Activated naive CD8-positive, alpha-beta T cell treated with anti-CD3 and anti-CD28 coated beads, Interleukin-2, amount 50 U/mL, for 16 hours (primary cell): ENCODE data around the gene PRSS12.
"Not testable (repeated sequence)": the region's sequence is repeated elsewhere in the genome, so short reads cannot be mapped to it uniquely, and the experiment has no call there.

Experiments used
- DNase-seq: peaks from one replicate; pipeline ENCODE4 v3.0.0-alpha.2; 2020; ENCODE audit warnings: low read depth, low spot score

PRSS12 gene

DNA sequence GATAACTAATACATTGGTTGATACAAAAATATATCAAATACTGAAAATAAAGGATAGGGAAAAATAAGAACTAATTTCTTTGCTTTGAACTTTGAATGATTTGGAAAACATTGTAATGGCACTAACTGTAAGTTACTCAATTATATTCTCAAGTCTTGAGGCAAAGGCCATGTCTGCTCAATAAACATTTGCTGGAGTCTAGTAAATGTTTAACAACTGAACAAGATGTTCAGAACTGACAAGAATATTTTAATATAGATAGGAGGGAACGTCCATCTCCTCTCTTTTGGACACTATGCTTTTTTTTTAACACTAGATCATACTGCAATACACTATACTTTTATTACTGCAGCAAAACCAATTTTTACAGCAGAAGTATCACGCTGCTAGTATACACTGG is 76.2 kb downstream of the PRSS12 start:
- DNase-seq, result no peak

DNA sequence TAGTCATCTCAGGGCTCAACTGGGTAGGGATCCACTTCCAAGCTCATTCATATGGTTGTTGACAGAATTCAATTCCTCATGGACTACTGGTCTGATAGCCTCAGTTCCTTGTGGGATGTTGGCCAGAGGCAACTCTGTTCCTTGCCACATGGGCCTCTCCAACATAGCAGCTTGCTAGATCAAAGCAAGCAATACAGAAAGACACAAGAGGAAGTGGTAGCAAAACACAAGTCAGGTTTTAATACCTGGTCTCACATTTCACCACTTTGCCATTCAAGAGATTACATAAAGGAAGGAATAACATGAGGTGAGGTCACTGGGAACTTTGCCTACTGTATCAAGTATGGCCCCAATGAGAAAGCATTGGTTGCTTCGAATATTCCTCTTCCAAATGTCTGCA is 79.2 kb downstream of the PRSS12 start:
- DNase-seq, result no peak

DNA sequence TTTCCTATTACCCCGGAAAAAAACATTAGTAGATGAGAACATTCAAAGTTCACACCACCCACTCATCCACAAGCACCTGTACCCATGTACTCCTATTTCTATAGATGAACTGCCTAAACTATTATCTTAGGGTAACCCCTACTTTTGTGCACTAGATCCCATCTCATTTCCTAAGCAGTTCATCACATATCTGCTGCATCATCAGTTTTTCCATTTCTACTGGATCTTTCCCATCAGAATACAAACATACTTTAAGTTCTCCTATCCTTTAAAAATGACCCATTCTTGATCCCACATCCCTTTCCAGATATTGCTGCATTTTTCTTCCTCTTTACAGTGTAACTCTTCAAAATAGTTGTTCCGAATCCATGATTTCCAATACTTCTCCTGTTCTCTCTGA is 81.0 kb downstream of the PRSS12 start:
- no peak for DNase-seq

DNA sequence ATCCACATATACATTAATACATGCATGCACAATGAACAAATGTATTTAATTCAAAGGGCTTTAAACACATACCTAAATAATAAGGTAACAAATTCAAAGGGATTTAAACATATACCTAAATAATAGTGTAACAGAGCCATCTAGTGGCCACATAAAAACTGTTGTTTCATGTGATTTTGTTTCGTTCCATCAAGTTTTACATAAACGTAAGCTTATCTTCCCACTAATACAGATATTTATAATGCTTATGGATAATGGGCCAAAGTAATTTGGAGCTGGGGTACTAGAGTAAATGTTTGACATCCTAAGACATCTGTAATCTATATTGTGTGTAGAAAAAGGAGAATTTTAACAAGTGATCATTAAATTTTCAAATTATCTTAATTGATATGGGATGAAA is 82.3 kb downstream of the PRSS12 start:
- DNase-seq, result no peak

DNA sequence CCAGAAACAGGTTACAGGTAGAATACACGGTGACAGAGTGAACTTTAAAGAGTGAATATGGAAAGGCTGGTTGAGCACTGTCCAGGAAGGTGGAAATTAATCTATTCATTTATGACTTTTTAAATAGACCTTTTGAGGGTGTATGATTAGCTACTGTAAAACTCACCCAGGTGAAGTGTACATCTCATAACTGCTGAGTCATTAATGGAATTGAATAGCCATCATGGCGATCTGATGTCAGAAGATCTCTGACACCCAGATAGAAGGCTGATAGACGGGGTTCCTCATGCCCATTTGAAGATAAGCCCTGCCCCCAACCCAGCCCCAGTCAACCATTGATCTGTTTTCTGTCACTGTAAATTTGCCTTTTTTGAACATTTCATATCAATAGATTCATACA is 84.0 kb downstream of the PRSS12 start:
- DNase-seq, result no peak

DNA sequence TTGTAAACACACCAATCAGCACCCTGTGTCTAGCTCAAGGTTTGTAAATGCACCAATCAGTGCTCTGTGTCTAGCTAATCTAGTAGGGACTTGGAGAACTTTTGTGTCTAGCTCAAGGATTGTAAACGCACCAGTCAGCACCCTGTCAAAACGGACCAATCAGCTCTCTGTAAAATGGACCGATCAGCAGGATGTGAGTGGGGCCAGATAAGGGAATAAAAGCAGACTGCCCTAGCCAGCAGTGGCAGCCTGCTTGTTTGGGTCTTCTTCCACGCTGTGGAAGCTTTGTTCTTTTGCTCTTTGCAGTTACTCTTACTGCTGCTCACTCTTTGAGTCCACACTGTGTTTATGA is 86.7 kb downstream of the PRSS12 start:
- not testable (repeated sequence) for DNase-seq

DNA sequence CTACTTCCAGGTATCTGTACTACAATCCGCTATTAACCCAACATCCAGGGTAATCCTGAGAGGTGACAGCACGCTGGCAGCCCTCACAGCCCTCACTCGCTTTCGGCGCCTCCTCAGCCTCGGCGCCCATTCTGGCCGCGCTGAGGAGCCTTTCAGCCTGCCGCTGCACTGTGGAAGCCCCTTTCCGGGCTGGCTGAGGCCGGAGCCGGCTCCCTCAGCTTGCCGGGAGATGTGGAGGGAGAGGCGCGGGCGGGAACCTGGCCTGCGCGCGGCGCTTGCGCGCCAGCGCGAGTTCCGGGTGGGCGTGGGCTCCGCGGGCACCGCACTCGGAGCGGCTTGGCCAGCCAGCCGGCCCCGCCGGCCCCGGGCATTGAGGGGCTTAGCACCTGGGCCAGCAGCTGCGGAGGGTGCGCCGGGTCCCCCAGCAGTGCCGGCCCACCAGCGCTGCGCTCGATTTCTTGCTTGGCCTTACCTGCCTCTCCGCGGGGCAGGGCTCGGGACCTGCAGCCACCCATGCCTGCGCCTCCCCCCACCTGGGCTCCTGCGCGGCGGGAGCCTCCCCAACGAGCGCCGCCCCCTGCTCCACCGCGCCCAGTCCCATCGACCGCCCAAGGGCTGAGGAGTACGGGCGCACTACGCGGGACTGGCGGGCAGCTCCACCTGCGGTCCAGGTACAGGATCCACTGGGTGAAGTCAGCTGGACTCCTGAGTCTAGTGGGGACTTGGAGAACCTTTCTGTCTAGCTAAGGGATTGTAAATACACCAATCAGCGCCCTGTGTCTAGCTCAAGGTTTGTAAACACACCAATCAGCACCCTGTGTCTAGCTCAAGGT is 87.3 kb downstream of the PRSS12 start:
- DNase-seq, result no peak

DNA sequence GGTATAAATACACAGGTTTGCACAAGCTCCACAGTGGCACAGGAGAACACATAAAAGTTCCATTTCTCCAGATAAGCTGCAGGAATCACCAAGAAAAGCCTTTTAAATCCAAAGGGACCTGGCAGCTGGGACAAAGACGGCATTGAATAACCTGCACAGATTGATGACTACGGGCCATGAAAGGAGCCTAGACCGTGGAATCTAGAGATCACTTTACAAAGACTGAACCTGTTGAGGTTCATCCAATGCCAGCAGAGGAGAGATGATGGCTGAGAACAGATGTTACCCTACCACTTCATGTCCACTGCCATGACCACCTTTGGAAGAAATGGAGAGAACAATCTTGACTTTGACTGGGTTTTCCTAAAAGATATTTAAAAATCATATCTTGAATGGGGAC is 88.7 kb downstream of the PRSS12 start:
- no peak for DNase-seq

DNA sequence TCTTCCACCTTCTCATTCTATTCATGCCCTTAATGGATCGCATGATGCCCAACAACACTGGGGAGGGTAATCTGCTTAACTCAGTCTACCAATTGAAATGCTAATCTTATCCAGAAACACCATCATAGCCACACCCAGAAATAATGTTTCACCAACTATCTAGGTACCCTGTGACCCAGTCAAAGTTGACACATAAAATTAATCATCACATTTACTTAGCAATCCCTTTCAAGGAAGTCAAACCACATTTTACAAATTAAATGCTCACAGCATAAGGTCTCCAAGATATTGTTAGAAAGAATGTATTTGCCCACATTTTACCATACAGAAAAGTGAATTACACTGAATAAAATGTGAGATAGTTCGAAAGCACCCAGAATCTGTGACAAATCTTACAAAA is 92.5 kb downstream of the PRSS12 start:
- DNase-seq, result no peak

DNA sequence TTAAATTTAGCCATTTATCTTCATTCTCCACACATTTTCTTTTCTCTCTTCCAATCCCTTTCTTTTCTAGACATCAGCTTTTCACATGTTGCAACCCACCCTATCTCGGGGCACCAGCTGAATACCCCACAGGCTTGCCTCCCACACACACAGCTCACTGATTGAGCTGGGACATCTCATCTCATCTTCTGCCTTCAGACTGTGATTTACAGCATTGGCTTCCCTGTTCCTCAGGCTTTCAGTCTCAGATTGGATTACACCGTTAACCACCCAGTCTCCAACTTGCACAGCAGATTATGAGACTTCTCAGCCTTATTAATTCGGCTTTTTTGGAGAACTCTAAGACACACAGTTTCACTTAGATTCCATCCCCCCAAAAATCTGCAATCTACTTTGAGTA is 93.7 kb downstream of the PRSS12 start:
- no peak for DNase-seq

DNA sequence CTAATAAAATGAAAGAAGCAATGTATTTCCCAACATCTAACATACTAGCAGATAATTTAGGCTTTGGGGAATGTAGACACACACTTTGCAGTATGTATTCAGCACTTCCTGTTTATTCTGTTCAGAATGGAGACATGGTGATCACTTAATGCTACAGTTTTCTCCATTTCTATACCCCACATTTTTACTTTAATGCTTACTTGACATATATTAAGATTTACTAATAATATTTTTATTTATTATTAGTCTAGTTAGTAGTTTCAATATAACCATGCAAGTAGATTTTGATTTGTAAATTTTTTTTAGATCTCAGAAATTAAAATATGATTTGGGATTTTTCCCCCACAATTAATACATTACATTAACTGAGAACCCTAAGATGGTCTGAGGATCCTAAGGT is 98.4 kb downstream of the PRSS12 start:
- DNase-seq, result no peak

DNA sequence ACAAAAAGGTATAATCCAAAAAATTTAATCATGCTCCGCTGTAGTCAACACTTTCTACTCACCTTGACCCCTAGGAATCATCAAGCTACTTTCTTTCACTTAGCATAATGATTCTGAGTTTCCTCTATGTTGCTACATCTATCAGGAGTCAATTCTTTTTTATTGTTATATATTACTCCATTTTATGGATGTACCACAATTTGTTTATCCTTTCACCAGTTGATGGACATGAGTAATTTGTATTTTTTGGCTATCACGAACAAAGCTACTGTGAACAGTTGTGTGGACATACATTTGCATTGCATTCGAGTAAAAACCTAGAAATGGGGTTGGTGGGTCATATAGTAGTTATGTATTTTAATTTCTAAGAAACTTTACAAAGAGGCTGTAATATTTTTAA is 102.9 kb downstream of the PRSS12 start:
- no peak for DNase-seq

DNA sequence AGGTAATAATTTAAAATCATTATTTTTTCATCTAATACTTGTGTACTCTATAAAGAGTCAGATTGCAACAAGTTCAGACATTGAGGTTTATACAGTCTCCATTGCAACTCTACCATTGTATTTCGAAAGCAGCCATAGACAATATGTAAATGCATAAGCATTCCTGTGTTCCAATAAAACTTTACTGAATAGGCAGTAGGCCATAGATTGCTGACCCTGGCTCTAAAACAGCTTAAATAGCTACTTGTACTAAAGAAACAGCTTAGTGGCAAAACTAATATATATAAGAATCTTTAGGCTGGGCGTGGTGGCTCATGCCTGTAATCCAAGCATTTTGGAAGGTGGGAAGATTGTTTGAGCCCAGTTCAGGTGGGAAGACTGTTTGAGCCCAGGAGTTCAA is 115.3 kb downstream of the PRSS12 start:
- DNase-seq, result no peak

DNA sequence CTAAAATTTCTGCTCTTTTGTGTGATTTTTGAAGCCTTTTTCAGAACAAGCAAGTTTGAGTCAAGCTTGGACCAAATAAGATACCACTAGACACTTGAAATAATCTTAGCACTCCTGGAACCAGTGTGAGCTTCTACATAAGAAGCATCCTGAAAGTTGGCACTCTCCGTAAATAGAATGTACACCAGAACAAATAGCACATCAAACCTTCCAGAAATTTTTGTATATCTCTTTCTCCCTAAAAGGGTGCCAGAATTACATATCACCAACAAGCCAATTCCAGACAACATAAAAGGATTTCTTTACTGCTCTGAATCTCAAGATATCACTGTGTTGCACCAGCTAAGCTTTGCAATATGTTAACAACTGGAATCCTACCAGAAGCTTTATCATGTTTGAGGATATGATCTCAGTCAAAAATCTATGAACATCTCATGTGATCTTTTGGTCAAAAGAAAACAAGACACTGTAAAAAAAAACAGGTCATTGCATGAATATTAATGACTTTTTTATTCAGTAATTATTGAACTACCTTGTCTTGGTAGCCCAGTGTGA is 117.2 kb downstream of the PRSS12 start:
- DNase-seq, result no peak
